T-helper 1 cell (primary cell): ENCODE measurements around the gene CRB3.
A peak's percentile ranks its signal among the peaks of the same experiment; 100 is the strongest.

ENCODE experiments used
- DNase-seq, 5 donors: peaks; one replicate each; pipeline ENCODE4 v3.0.0-alpha.2; 2012 to 2020

CRB3 gene

DNA sequence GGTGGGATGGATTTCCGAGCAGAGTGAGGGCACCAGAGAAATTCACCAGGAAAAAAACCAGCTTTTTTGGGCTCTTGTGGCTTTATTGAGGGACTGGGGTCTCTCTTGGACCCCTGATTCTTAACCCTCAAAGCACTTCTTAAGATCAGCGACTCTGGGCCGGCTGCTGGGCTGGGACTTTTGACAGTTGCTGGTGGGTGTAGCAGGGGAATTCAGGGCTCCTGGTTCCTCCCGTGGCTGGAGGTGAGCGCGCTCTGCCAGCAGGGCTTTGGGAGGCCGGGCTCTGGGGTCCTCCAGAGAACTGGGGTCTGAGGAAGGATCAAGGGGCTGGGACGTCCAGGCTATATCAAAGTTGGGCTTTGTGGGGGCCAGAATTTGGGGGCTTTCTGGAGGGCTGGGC is 3.3 kb downstream of the CRB3 start:
- DNase-seq: no peak

DNA sequence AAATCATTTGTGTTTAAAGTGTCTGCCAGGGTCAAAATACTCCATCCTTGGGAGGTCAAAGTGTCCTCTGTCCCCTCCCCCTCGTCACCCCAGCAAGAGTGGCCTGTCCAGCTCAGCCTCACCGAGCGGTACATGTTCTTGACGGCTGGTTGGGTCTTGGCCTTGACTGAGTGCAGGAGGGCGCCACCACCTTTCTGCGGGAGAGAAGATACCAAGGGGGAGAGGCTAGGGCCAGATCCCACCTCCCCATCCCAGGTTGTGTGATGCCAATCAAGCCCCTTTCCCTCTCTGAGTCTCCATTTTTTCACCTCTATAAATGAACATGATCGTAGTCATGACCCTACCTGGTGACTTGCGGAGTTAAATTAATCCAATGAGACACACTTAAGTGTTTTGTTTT is 6.1 kb downstream of the CRB3 start:
- DNase-seq: no peak

DNA sequence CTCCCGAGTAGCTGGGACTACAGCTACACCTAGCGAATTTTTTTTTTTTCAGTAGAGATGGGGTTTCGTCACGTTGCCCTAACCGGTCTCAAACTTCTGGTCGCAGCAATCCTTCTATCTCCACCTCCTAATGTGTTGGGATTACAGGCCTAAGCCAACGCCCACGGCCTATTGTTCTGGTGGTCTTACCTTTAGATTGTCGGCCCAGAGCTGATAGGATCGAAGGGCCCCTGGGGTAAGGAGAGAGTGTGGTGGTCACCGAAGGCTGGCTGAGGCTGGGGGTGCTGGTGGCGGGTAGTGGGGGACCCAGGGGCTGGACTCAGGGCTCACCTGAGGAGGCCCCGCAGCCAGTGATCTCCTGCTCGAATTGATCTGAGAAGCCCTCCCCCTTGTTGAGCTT is 7.0 kb downstream of the CRB3 start:
- DNase-seq: no peak

DNA sequence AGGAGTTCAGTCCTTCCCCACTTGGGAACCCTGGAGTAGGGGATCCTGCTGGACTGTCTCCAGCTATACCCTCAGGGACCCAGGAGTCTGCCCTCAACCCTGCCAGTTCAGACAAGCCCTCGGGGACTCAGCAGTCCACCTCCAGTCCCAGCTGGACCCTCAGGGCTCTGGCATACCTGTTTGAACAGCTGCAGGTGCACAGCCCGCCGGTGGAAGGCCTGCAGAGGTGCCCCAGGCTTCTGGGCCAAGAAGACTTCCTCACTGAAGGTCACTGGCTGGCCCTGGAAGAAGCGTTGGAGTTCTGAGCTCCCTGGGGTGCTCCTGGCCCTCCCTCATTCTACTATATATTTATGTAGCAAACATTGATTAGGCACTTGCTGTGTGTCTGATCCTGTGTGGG is 8.6 kb downstream of the CRB3 start:
- DNase-seq: no peak

DNA sequence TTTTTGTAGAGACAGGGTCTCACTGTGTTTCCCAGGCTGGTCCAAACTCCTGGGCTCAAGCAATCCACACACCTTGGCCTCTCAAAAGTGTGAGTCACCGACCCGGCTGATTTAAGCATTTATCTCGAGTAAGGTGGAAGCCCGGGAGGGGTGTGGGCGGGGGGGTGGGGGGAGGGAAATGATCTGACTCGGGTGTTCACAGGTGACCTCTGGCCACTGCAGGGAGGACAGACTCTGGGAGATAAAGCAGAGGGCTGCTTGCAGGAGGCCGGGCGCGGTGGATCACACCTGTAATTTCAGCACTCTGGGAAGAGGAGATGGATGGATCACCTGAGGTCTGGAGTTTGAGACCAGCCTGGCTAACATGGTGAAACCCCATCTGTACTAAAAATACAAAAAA is 9.6 kb downstream of the CRB3 start:
- DNase-seq: no peak

DNA sequence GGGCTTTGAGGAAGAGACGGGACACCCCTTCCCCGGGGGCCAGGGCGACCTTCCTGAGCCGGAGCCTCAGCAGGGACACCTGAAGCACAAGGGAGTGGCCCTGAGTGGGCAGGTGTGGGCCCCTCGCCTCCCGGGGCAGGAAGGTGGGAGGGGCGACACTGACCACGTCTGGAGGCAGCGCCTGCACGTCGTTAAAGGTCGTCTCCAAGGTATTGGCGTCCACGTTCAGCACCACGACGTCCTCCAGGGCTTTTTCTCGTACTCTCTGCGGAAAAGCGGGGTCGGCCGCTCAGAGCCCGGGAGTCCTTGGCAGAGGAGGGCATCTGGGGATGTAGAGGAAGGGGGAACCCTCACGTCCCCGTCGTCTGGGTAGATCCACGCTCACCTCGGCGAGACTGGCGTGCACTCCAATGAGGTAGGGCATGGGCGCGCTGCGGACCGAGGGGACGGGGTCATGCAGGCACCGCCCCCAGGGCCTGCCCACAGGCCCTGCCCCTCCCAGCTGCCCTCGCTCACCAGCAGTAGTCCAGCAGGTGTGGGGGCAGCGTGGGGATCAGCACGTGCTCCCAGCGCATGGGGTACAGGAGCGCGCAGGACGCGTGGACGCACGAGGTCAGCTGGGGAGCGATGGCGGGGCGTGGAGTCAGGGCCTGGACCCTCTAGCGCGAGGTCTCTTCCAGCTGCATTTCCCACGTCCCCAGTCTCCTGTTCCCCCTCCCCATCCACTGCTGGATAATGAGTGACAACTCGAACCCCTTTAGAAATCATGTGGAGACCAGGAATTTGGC is 11.4 kb downstream of the CRB3 start:
- no peak for DNase-seq

DNA sequence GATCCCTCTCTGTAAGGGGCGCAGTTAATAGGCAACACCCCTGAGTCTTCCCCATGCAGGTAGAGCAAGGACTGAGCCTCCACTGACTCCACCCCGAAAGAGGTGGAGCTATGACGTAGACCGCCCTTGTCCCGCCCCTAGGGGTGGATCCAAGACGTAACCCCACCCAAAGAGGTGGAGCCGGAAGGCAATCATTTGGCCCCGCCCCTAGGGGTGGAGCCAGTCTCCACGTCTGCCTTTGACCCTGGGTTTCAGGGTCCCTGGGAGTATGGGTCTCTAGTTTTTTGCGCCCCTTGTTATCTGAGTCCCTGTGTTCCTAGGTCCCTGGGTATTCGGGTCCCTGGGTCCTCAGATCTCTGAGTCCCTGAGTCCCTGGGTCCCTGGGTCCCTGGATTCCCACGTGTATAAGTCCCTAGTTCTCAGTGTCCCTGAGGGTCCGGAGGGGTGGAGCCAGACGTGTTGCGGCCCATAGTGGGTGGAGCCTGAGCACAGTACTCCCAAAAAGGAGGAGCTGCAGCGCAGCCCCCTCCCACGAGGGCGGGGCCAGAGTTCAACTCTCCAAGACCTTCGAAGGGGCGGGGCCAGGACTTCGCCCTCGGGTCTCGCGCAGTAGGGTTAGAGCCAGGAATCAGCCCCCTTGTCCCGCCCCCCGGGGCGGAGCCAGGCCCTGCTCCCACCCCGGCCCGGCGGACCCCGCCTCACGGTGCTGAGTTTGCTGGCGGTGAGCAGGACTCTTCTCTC is 12.3 kb downstream of the CRB3 start:
- peak in 4 of 5 donors; percentile 42 to 62 (median 52) for DNase-seq

DNA sequence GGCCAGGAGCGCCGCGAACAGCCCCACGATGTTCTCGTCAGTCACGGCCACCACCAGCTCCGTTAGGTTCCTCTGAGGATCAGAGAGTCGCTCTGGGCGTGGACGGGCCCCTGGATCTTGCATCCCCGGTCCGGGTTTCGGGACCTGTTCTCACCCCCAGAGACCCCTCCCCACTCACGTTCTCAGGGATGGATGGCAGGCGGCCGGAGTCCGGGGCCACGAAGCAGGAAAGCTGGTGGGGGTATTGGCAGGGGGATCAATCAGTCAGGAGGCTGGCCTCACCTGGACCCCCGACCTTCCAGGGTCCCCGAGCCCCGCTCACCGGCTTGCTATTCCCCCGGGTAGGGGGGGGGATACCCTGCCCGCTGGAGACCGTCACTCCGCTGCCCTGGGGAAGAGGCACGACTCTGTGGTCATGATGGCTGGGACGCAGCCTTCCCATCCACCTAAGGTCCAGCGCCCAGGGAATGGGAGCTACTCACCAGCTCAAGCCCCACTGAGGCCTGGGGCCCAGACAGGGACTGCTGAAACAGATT is 12.9 kb downstream of the CRB3 start:
- DNase-seq: no peak

DNA sequence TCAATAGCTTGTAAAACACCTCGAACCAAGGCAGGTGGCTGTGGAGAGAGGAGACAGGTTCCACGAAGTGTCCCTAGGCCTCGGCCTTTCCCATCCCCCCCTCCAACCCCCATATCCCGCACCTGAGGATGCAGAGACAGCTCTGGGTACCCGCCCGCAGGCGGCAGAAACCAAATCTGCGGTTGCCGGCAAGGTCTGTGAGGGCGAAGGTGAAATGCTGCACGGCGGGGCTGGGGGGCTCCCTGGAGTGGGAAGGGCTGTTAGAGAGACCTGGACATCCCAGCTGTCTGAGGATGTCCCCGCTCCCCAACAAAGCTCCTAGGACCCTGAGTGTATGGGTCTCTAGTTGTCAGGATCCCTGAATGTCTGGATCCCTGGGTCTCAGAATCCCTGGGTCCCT is 14.7 kb downstream of the CRB3 start:
- no peak for DNase-seq

DNA sequence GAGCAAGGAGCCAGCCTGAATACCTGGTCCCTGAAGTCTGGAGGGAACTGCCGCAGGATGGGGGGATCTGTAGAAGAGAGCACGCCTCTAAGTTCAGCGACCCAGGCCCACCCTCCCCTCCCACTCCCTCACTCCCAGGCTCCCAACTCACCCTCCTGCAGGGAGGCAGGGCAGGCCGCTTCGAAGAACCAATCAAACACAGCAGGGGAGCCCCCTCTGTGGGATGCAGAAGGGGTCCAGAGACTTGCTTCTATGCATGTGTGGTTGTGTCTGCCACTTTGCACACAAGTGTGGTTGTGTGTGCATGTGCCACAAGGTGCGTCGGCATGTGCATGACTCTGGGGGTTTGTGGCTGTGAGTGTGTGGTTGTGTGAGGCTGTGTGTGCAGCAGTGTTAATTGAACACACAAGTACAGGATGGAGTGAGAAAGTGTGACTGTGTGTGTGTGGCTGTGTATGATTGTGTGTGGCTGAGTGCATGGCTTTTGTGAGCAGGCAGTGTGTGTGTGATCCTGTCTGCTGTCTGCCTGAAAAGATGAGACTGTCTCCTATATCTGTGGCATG is 15.8 kb downstream of the CRB3 start:
- no peak for DNase-seq

DNA sequence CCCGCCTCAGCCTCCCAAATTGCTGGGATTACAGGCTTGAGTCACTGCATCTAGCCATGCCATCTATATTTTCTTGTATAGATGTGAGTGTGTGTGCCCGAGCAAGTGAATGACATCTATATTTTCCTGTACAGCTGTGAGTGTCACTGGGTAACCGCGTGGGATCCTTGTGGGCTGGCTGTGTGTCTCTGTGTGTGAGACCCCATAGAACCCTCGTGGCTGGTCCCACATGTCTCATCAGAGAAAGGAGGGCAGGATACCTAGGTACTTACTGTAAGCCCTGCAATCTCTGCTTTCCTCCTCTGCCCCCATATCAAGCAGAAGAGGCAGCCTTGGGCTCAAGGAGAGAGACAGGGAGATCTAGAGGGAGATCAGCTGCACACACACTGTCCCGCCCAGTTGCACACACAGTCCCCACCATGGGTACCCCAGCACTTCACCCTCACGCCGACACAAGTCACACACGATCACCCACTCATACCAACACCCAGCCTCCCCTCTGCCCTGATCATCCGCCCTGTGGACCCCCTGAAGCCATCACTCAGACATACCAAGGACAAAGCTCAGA is 16.9 kb downstream of the CRB3 start:
- no peak for DNase-seq

DNA sequence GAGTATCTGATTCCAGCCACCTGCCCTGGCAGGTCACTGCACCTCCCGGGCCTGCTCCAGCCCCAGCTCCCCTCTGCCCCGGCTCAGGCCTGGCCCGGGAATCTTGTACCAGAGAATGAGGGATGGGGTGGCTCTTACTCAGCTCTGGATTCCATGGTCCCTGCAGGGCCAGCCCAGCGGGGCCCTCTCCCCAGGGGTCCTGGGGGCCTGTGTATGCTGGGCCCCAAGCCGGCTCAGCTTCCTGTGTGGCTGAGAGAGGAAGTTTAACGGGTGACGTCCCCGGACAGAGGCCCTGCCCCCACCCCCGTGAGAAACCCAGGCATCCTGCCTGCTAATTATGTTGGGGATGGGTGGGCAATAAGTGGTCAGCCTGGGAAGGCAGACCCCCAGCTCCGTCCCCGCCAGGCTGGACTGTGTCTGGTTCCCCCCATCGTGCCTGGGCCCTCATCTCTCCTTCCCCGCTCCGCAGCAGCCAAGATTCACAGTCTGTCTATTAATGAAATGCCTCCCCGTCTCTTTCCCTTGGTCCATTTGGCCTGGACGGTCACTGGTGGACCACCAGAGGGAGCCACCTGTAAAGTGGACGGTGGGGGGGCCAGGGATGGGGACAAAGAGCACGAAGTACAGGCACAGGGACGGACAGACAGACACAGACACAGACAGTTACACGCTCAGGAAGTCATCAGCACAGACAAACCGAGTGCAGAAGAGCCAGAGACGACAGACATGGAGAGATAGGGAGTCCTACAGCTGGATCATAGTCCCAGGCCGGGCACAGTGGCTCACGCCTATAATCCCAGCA is 17.7 kb downstream of the CRB3 start, which contains the start of gene DENND1C:
Gene DENND1C (minus strand): TSS at position 247 of the 802 bp plus-strand sequence. CDS start 92 bp downstream, at position 155.
- peak in 3 of 5 donors; percentile 46 to 86 (median 51) for DNase-seq

DNA sequence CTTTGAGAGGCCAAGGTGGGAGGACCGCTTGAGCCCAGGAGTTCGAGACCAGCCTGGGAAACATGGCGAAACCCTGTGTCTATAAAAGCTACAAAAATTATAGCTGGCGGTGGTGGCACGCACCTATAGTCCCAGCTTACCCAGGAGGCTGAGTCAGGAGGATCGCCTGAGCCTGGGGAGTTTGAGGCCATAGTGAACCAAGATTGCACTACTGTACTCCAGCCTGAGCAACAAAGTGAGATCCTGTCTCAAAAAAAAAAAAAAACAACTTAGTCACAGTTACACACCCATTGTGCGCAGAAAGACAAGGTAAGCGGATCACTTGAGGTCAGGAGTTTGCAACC is 18.2 kb downstream of the CRB3 start:
- no peak for DNase-seq

DNA sequence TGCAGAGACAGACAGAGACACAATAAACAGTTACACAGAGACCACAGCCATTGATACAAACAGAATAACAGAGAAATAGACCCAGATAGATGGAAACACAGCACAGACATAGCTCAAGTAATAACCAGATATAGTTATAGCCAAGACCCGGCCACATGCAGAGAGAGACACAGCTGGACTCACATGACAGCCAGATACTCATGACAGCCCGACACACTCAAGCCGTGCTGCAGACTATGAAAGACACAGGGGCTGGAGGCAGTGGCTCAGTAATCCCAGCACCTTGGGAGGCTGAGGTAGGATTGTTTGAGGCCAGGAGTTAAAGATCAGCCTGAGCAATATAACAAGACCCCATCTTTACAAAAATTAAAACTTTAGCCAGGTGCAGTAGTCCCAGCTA is 19.2 kb downstream of the CRB3 start:
- no peak for DNase-seq

DNA sequence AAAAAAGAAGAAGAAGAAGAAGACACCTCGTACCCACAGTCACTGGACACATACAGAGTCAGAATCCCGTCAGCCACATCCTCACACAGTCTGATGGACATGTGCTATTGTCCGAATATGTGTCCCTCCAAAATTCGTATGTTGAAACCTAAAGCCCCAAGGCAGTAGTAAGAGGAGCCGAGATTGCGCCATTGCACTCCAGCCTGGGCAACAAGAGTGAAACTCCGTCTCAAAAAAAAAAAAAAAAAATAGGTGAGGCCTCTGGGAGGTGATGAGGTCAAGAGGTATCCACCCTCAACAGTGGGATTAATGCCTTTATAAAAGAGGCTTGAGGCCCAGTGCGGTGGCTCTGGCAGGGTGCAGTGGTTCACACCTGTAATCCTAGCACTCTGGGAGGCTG is 20.2 kb downstream of the CRB3 start:
- no peak for DNase-seq

DNA sequence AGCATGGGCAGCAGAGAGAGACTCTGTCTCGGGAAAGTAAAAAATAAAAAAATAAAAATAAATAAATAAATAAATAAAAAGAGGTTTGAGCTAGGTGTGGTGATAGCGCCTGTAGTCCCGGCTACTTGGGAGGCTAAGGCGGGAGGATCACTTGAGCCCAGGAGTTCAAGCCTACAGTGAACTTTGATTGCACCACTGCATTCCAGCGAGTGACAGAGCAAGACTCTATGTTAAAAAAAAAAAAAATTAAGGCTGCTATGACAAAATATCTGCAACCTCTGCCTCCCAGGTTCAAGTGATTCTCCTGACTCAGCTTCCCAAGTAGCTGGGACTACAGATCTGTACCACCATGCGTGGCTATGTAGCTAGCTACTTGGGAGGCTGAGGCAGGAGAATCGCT is 20.8 kb downstream of the CRB3 start:
- DNase-seq: no peak

DNA sequence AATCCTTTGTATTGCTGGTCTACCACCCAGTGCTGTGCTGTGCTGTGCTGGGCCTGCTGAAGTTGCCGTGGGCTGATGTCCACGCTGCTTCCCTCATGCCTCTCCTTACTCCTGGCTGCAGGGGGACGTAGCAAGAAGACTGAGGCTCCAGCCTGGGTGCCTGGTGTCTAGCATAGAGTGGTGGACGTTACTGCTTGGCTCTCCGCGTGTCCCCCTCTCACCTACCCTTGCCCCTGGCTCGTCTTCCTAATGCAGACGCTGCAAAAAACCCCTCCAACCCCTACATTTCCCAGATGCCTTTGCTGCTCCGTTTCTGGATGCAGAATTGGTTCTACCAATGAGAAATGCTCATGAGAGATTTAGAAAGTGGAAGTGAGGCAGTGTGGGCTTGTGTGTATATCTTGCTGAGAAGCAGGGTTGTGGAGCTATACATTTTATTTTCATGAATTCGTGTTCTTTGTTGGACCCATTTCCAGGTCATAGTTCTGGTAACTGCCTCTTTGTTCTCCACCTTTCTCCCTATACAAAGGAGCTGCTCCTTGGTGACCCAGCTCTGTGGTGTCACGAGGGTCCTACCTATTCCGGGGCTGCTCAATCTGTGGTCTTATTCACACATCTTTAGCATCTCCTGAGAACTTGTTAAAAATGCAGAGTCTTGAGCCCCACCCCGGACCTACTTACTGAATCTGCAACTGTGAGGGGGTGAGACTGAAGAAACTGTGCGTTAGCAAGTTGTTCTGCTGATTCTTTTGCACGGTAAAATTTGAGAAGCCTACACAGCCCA is 25.4 kb downstream of the CRB3 start:
- peak in 1 of 5 donors; percentile 50 for DNase-seq

DNA sequence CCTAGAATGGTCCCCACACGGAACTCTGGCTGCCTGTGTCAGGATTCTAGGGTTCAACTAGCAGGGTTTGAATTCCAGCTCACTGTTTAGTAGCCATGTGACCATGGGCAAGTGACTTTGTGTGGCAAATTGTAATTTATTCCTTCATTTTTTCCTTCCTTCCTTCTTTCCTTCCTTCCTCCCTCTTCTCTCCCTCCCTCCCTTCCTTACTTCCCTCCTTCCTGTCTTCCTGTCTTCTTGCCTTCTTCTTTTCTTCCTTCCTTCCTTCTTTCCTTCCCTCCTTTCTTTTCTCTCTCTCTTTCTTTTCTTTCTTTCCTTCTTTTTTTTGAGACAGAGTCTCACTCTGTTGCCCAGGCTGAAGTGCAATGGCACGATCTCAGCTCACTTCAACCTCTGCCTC is 26.1 kb downstream of the CRB3 start:
- DNase-seq: no peak

DNA sequence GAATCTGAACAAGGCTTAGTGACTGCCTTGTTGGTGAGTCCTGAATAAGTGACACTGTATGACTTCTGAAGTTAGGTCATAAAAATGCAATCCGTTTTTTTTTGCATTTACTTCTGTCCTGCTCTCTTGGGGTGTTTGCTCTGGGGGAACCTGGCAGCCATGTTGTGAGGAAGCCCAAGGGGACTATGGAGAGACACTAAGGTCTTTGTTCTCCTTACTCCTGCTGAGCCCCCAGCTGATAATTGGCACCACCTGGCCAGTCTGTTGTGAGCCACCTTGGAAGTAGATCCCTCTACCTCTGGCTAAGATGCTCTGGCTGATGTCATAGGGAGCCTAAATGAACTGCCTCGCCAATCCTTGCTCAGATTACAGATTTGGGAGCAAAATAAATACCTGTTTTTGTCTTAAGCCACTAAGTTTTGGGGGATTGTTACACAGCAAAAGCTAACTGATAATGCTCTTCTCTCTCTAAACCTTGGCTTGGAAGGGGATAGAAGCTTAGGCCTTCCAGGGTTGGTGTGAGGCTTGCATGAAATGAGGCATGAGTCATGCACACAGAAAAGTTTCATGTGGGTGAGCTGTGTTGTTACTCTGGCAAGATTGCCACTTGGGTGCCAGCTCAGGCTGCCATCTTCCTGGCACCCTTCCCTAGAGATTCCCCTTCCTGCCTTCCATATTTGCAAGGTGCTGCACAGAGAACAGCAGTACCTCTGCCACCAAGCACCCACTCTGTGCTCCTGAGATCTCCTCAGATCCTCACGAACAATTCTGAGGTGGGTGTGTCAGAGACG is 27.9 kb downstream of the CRB3 start:
- no peak for DNase-seq

DNA sequence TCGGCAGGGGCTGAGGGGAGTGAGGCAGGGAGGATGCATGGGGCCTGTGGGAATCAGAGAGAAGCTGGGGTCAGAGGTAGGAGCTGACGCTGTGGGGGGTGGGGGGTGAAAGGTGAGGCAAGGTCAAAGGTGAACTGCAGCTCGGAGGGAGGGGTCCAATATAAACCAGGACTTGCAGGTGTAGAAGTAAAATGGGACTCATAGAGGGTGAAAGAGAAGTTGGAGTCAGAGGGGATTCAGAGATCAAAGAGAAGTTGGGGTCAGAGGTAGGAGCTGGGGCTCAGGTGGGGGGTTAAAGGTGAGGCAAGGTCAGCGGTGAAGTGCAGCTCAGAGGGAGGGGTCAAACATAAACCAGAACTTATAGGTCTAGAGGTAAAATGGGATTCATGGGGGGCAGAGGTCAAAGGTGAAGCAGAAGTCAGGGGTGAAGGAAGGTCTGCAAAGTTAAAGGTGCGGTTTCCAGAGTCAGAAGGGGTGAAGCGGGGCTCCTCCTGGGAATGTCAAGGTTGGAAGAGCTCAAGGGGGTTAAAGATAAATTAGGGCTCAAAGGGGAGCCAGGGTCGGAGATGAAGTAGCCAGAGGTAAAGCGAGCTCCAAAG is 30.5 kb downstream of the CRB3 start:
- no peak for DNase-seq
